LHCN-M2 (cell line): Measurements from ENCODE around the gene DIO3. TPM values are rescaled to one million over a fixed set of nuclear protein-coding genes. Genes with fewer than 3 reads are reported as not detected.
"Not testable (repeated sequence)": the region's sequence is repeated elsewhere in the genome, so short reads cannot be mapped to it uniquely, and the experiment has no call there.

Experiments used
- DNase-seq: peaks from one replicate; pipeline ENCODE4 v3.0.0-alpha.2; 2012; ENCODE audit warnings: low read depth
- total RNA-seq: library from RNA; depleted of rRNA; stranded (reverse); fragments of >200 nt; gene quantifications from 2 replicates; pipeline ENCODE4 v1.2.3, GENCODE V29; 2014

The DIO3 gene
- total RNA-seq, 1 experiment from 2014 or later = not detected

GRCh38 chr14:101542391-101542790 lies 18.9 kb upstream of the DIO3 start:
- DNase-seq = no peak

- DNase-seq = no peak
Observed at GRCh38 chr14:101543814-101544213, 17.5 kb upstream of the DIO3 start.

GRCh38 chr14:101544550-101544949 lies 16.7 kb upstream of the DIO3 start:
- DNase-seq = no peak

GRCh38 chr14:101546706-101547105 lies 14.6 kb upstream of the DIO3 start:
- no peak for DNase-seq

GRCh38 chr14:101547107-101547738 lies 14.1 kb upstream of the DIO3 start:
- no peak for DNase-seq

GRCh38 chr14:101547961-101548669 lies 13.2 kb upstream of the DIO3 start:
- no peak for DNase-seq

GRCh38 chr14:101548710-101549109 lies 12.6 kb upstream of the DIO3 start:
- no peak for DNase-seq

GRCh38 chr14:101549154-101549553 lies 12.1 kb upstream of the DIO3 start:
- no peak for DNase-seq

GRCh38 chr14:101550202-101550912 lies 10.9 kb upstream of the DIO3 start:
- DNase-seq = not testable (repeated sequence)

- no peak for DNase-seq
Observed at GRCh38 chr14:101551729-101552595, 9.3 kb upstream of the DIO3 start.

GRCh38 chr14:101552786-101553231 lies 8.5 kb upstream of the DIO3 start:
- DNase-seq = no peak

GRCh38 chr14:101553393-101553792 lies 7.9 kb upstream of the DIO3 start:
- DNase-seq = no peak

- DNase-seq = no peak
Observed at GRCh38 chr14:101553931-101554330, 7.4 kb upstream of the DIO3 start.

GRCh38 chr14:101554991-101555668 lies 6.2 kb upstream of the DIO3 start:
- peak; percentile 5 for DNase-seq

GRCh38 chr14:101555669-101556043 lies 5.6 kb upstream of the DIO3 start:
- not testable (repeated sequence) for DNase-seq

- DNase-seq = no peak
Observed at GRCh38 chr14:101556131-101556530, 5.2 kb upstream of the DIO3 start.

GRCh38 chr14:101556566-101557320 lies 4.6 kb upstream of the DIO3 start:
- DNase-seq = no peak

- no peak for DNase-seq
Observed at GRCh38 chr14:101557321-101557695, 4.0 kb upstream of the DIO3 start.

- DNase-seq = no peak
Observed at GRCh38 chr14:101557811-101558738, 3.2 kb upstream of the DIO3 start.
